ENCODE measurements around the gene ATXN7.

ATXN7 gene

GRCh38 chr3:63864008-63864964 lies 619 bp downstream of the ATXN7 start:
- DNase-seq (ENCODE audit: low read depth): peak; percentile 40

GRCh38 chr3:63864965-63865327 lies 1.3 kb downstream of the ATXN7 start:
- DNase-seq (ENCODE audit: low read depth): no peak

- no peak for DNase-seq (ENCODE audit: low read depth)
Measured at GRCh38 chr3:63867225-63867624, 3.6 kb downstream of the ATXN7 start.

GRCh38 chr3:63869940-63870614 lies 6.4 kb downstream of the ATXN7 start:
- no peak for DNase-seq (ENCODE audit: low read depth)

GRCh38 chr3:63870615-63871005 lies 6.9 kb downstream of the ATXN7 start:
- no peak for DNase-seq (ENCODE audit: low read depth)

- DNase-seq (ENCODE audit: low read depth): no peak
Measured at GRCh38 chr3:63872135-63872924, 8.7 kb downstream of the ATXN7 start.

GRCh38 chr3:63874769-63875168 lies 11.1 kb downstream of the ATXN7 start:
- no peak for DNase-seq (ENCODE audit: low read depth)

- DNase-seq (ENCODE audit: low read depth): no peak
Measured at GRCh38 chr3:63875510-63875909, 11.8 kb downstream of the ATXN7 start.

GRCh38 chr3:63876260-63876659 lies 12.6 kb downstream of the ATXN7 start:
- no peak for DNase-seq (ENCODE audit: low read depth)

- no peak for DNase-seq (ENCODE audit: low read depth)
Measured at GRCh38 chr3:63877737-63878393, 14.2 kb downstream of the ATXN7 start.

- no peak for DNase-seq (ENCODE audit: low read depth)
Measured at GRCh38 chr3:63878394-63879060, 14.9 kb downstream of the ATXN7 start.

- no peak for DNase-seq (ENCODE audit: low read depth)
Measured at GRCh38 chr3:63880653-63881052, 17.0 kb downstream of the ATXN7 start.

- no peak for DNase-seq (ENCODE audit: low read depth)
Measured at GRCh38 chr3:63886858-63887257, 23.2 kb downstream of the ATXN7 start.

GRCh38 chr3:63891518-63891917 lies 27.9 kb downstream of the ATXN7 start:
- DNase-seq (ENCODE audit: low read depth): no peak

- DNase-seq (ENCODE audit: low read depth): no peak
Measured at GRCh38 chr3:63892773-63893352, 29.2 kb downstream of the ATXN7 start.

- DNase-seq (ENCODE audit: low read depth): no peak
Measured at GRCh38 chr3:63895422-63896189, 31.9 kb downstream of the ATXN7 start.

- DNase-seq (ENCODE audit: low read depth): no peak
Measured at GRCh38 chr3:63896332-63897030, 32.8 kb downstream of the ATXN7 start.

- DNase-seq (ENCODE audit: low read depth): no peak
Measured at GRCh38 chr3:63900010-63900409, 36.3 kb downstream of the ATXN7 start.

GRCh38 chr3:63900459-63900858 lies 36.8 kb downstream of the ATXN7 start:
- DNase-seq (ENCODE audit: low read depth): no peak
